ENCODE data around the gene TDG. TPM values are rescaled to one million over a fixed set of nuclear protein-coding genes. Genes with fewer than 3 reads are reported as not detected.

The TDG gene
- total and polyA plus RNA-seq, 2 donors (not counting 3 experiments of a cell fraction or from before 2014, with no cell fraction given): 17.6 to 36.8 TPM

- ChIA-PET CTCF (interaction anchor here (0.8 to 2.9 kb wide), 4 partner anchors 9 to 144 kb away, joined by 3 to 20 read pairs (median 8); partner anchors contain the start of gene HCFC2), POLR2A (interaction anchor here (0.6 to 2.4 kb wide), 7 partner anchors 9 to 173 kb away, joined by 3 to 34 read pairs (median 4); partner anchors contain the start of genes HSP90B1 and NFYB)
- DNase-seq (ENCODE audit: low read depth, low spot score): no peak
- dilution Hi-C loops (cut with MboI; ENCODE audit: extremely low pct_ligation_motif_present, low sequenced_read_pairs): no loop called here
- TF ChIP-seq EZH2 (IDR thresholded peaks at IDR 0.05; ENCODE audit: borderline replicate concordance, low read depth, low read length, severe bottlenecking): no peak
- no peak for TF ChIP-seq MYC (IDR thresholded peaks at IDR 0.05; ENCODE audit: low read depth, low read length)
- no peak for TF ChIP-seq POLR2A (IDR thresholded peaks at IDR 0.05; ENCODE audit: low read depth, low read length)
- TF ChIP-seq JUN (IDR thresholded peaks at IDR 0.05; ENCODE audit: borderline replicate concordance, insufficient read depth, insufficient read length, low read depth): no peak
- TF ChIP-seq GATA2 (IDR thresholded peaks at IDR 0.05; ENCODE audit: insufficient read depth, insufficient read length, low read depth, low read length): no peak
- TF ChIP-seq POLR2AphosphoS5 (IDR thresholded peaks at IDR 0.05; ENCODE audit: insufficient read depth, low read depth, low read length): no peak
- no peak for TF ChIP-seq CTCF (IDR thresholded peaks at IDR 0.05; ENCODE audit: extremely low read depth in 1 of 2, insufficient read depth in 1 of 2, low read depth in 1 of 2, low read length in 2 of 2)
- TF ChIP-seq FOS (IDR thresholded peaks at IDR 0.05; ENCODE audit: borderline replicate concordance, insufficient read depth, low read length): no peak
- no peak for TF ChIP-seq MAX (IDR thresholded peaks at IDR 0.05; ENCODE audit: insufficient read depth, insufficient read length)
- no peak for FAIRE-seq
- Histone ChIP-seq H3K27me3 (ENCODE audit: control insufficient read depth in 2 of 2, insufficient read depth in 2 of 2, low read length in 2 of 2) (no peaks in the 10 kb centered on the region), H3K9me1 (replicated peaks; ENCODE audit: control insufficient read depth, extremely low read depth, insufficient read depth, low read length) (no peaks in the 10 kb centered on the region), H3K27ac (ENCODE audit: insufficient read depth, low read depth, low read length) (peak overlapping the region; percentile 74), H2AFZ (ENCODE audit: low read depth, low read length) (peak overlapping the region; percentile 51), H3K4me3 (replicated peaks in 1 of 3; ENCODE audit: insufficient read depth in 1 of 3, low read depth in 1 of 3, low read length in 3 of 3) (peak overlapping the region; percentile 62 to 93 (median 88)), H3K9ac (replicated peaks; ENCODE audit: extremely low read depth, insufficient read depth, low read length) (peak overlapping the region; percentile 95), H3K4me1 (ENCODE audit: control insufficient read depth, extremely low read depth, insufficient read depth, low read length) (peaks cover 10% of the 10 kb centered on the region), H3K79me2 (ENCODE audit: control insufficient read depth, insufficient read depth, low read length) (peaks cover 59% of the 10 kb centered on the region), H3K36me3 (ENCODE audit: control insufficient read depth in 2 of 2, extremely low read depth in 1 of 2, insufficient read depth in 2 of 2, low read length in 2 of 2) (no peaks in the 10 kb centered on the region), H4K20me1 (replicated peaks; ENCODE audit: control insufficient read depth, extremely low read depth, insufficient read depth, low read length) (no peaks in the 10 kb centered on the region), H3K9me3 (replicated peaks; ENCODE audit: control insufficient read depth, insufficient read depth, low read length) (no peaks in the 10 kb centered on the region), H3K4me2 (ENCODE audit: insufficient read depth, low read length) (peak overlapping the region; percentile 95)
- intact Hi-C loops (cut with micrococcal nuclease): loop anchor here (1.0 to 2.0 kb wide), 3 partner anchors 8 to 100 kb away; partner anchors contain the start of genes HCFC2 and HSP90B1
- TSS peak; percentile 87 for BruUV-seq (replicated peaks)
These were observed 450 bp upstream of the TDG start for GRCh38 chr12:103965255-103965589.

All from endothelial cell of umbilical vein (primary cell).